CD4-positive, alpha-beta T cell treated with Interleukin-4 for 4 hours (primary cell): Measurements from ENCODE around the gene ACTN4.
"Not testable (repeated sequence)": the region's sequence is repeated elsewhere in the genome, so short reads cannot be mapped to it uniquely, and the experiment has no call there.

Experiments used
- DNase-seq: peaks from one replicate; pipeline ENCODE4 v3.0.0-alpha.2; 2020

Gene ACTN4

GRCh38 chr19:38741670-38742069 is 94.2 kb downstream of the ACTN4 start:
- no peak for DNase-seq

GRCh38 chr19:38742296-38742695 is 94.8 kb downstream of the ACTN4 start:
- DNase-seq, result no peak

DNA sequence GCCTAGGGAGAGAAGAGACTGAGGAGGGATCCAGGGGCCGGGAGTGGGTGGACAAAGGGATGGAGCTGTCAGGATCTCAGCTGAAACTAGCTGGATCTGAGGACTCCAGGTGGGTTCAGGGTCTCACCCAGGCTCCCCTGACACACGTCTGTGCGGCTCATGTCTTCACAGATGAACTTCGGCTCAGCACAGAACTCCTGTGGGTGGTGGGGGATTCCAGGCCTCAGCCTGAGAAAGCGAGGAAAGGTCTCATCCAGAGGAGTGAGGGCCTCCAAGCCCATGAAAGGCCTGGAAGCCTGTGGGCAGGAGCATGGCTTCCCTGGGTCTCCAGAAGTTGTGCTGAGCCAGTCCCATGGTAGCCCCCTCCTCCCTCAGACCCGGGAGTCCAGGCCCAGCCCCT is 95.5 kb downstream of the ACTN4 start:
- DNase-seq, result no peak

GRCh38 chr19:38743394-38744297 is 96.2 kb downstream of the ACTN4 start:
- DNase-seq, result no peak

DNA sequence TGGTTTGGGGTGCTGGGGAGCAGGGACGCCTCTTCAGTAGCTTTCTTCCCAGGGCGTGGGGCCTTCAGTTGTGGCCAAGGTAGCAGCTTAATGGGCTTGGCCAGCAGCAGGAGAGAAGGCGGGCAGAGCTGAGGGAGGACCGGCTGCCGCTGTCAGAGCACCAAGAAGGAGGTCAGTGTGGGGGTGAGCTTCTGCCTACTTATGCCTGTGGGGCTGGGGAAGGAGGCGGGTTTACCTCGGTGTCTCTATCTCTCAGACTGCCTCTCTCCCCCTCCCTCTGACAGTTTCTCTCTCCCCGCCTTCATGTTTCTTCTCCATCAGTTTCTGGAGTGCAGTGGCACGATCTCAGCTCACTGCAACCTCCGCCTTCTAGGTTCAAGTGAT is 96.8 kb downstream of the ACTN4 start, which contains the start of gene CAPN12:
Gene CAPN12 (minus strand): TSS at position 177 of the 384 bp plus-strand sequence. CDS start 309 bp downstream, outside the sequence.
- DNase-seq, result no peak

DNA sequence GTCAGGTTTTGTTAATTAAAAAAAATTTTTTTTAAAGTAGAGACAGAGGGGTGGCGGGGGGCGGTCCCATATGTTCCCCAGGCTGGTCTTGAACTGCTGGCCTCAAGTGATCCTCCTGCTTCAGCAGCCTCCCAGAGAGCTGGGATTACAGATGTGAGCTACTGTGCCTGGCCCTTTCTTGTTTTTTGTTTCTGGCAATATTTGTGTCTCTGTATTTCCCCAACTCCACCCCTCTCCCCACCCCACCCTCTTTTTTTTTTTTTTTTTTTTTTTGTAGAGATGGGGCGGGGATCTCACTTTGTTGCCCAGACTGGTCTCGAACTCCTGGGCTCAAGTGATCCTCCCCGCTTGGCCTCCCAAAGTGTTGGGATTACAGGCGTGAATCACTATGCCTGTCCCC is 97.4 kb downstream of the ACTN4 start:
- DNase-seq, result no peak

DNA sequence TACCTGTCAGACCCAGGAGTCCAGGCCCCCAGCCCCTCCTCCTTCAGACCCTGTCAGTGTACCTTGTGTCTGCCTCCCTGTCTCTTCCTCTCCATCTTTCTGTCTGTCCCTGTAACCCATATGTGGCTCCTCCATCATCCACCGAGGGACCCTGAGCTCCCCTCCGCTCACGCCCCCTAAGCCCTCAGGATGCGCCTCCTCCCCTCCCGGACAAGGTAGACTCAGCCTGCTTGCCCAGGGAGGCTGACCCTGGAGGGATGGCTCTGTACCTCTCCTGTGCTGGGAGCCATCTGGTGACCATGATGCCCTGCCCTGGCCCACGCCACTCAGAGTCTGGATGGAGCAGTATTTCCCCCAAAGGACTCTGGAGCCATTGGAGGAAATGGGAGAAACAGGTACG is 97.9 kb downstream of the ACTN4 start:
- DNase-seq, result no peak

DNA sequence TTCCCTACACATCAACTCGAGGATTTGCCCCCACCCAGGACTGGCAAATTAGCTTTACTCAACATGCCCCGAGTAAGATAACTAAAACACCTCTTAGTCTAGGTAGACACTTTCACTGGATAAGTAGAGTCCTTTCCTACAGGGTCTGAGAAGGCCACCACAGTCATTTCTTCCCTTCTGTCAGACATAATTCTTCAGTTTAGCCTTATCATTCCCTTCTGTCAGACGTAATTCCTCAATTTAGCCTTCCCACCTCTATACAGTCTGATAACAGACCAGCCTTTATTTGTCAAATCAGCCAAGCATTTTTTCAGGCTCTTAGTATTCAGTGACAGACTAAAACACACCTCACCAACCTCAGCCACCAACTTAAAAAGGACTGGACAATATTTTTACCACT is 106.3 kb downstream of the ACTN4 start:
- not testable (repeated sequence) for DNase-seq

GRCh38 chr19:38754196-38754595 is 106.7 kb downstream of the ACTN4 start:
- not testable (repeated sequence) for DNase-seq

DNA sequence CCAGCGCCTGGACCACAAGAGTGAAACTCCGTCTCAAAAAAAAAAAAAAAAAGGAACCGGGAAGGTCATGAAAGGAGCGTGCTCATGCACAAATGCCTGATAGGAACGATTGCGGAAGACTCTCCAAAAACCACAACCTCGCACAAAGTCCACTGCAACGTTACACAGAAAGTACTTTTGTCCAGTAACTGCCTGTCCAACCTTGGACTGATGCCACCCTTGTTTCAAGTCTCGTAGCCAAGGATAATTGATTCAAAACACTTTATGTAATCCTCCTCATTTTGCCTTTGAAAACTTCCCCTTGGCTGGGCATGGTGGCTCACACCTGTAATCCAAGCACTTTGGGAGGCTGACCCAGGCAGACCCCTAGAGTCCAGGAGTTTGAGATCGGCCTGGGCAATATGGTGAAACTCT is 112.1 kb downstream of the ACTN4 start:
- DNase-seq, result no peak

- DNase-seq, result peak; percentile 30
Measured at GRCh38 chr19:38760805-38761517, 113.5 kb downstream of the ACTN4 start.

- not testable (repeated sequence) for DNase-seq
Measured at GRCh38 chr19:38761884-38762389, 114.5 kb downstream of the ACTN4 start.

GRCh38 chr19:38763795-38764220 is 116.4 kb downstream of the ACTN4 start:
- no peak for DNase-seq

DNA sequence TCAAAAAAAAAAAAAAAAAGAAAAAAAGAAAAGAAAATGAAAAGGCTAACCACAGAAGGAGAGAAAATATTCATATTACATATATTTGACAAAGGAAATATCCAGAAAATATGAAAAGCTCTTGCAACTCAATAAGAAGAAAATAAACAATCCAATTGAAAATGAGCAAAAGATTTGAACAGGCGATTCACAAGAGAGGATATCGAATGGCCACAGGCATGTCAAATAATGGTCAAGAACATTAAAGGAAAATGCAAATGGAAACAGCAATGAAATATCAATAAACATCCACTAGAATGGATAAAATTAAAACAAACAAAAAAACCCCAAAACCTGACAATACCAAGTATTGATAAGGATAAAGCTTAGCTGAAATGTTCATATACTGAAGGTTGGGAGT is 117.8 kb downstream of the ACTN4 start:
- no peak for DNase-seq

DNA sequence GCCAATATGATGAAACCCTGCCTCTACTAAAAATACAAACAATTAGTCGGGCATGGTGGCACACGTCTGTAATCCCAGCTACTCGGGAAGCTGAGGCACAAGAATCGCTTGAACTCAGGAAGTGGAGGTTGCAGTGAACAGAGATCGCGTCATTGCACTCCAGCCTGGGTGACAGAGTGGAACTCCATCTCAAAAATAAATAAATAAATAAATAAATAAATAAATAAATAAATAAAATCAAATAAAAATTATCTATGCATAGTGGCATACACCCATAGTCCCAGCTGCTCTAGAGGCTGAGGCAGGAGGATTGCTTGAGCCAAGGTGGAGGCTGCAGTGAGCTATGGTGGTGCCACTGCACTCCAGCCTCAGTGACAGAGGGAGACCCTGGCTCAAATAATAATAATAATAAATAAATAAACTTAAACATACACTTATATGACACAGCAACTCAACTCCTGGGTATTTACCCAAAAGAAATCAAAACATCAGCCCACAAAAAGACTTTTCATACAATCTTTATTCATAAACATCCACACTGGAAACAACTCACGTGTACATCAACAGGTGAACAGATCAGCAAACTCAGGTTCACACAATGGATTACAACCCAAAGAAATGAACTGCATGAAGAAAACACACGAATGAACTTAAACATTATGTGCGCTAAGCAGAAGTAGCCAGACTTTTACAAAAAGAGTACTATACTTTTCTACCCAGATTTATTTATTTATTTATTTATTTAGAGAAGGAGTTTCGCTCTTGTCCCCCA is 119.0 kb downstream of the ACTN4 start:
- no peak for DNase-seq

DNA sequence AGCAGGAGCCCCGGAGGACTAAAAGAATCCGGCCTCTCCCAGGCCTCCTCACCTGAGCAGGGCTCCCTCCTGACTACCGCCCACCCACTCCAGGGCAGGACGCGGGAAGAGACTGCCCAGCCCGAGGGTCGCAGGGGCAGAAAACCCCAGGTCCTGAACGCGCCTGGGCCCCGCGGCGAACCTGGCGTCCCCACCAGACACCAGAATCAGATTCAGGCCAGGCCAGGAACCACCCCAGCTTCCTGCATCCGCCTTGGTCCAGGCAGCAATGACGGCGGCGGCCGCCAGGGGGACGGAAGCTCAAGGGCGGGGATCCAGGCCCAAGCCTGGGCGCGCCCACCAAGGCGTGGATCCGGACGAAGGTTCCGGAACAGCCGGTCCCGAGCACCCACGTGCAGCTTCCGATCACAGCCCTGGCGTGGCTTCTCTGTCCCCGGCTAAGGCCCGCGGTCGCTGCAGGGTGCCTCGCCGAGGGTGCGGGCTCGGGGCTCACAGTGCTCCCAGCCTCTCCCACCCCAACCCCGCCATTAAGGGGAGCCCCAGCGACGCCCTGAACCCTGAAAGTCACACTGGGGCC is 122.3 kb downstream of the ACTN4 start:
- DNase-seq, result peak; percentile 86

DNA sequence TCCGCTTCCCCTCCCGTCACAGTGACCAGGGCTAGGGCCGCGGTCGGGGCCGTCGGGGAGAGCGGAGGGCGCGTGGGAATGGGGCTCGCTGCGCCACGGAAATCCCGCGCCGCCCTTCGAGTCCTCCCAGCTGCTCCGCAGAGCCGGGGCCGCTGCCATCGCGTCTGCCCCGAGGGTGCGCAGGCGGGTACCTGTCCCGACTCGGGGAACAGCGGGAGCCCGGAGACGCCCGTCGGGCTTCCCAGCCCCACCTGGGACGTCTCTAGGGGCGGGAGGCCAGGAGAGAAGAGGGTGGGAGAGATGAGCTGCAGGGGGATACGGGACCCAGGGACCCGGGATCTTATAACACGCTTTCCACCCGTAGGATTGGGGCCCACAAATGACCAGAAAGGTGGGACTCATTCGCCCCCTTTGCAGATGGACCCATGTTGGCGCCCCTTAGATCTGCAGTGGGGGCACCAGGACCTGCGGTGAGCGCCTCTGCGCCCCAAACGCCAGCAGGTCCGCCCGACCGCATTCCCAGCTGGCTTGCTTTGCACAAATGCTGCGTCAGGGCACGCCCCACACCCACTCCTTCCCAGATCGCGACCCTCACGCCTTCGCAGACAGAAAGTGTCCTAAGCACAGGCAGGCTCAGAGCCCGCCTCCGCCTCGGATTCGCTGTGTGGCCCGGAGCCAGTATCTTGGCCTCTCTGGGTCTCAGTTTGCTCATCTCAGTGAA is 122.9 kb downstream of the ACTN4 start:
- DNase-seq, result not testable (repeated sequence)

- DNase-seq, result not testable (repeated sequence)
Measured at GRCh38 chr19:38770949-38771275, 123.5 kb downstream of the ACTN4 start.

DNA sequence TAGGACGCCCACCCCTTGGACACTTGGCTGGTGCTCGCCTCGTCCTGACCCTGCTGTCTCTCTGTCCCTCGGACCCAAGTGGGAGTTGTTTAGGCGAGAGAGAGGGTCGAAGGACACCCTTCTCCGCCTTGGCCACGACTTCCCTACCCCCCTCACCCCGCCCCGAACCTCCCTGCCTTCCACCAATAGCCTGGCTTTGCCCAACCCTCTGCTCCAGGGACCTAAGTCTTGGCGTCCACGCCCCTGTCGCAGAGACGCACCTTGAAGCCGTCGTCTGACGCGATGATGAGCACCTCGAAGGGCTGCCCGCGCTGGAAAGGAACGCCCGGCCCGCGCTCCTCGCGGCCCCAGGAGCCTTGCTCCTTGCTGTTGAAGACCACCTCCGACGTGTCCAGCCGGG is 124.1 kb downstream of the ACTN4 start:
- not testable (repeated sequence) for DNase-seq

DNA sequence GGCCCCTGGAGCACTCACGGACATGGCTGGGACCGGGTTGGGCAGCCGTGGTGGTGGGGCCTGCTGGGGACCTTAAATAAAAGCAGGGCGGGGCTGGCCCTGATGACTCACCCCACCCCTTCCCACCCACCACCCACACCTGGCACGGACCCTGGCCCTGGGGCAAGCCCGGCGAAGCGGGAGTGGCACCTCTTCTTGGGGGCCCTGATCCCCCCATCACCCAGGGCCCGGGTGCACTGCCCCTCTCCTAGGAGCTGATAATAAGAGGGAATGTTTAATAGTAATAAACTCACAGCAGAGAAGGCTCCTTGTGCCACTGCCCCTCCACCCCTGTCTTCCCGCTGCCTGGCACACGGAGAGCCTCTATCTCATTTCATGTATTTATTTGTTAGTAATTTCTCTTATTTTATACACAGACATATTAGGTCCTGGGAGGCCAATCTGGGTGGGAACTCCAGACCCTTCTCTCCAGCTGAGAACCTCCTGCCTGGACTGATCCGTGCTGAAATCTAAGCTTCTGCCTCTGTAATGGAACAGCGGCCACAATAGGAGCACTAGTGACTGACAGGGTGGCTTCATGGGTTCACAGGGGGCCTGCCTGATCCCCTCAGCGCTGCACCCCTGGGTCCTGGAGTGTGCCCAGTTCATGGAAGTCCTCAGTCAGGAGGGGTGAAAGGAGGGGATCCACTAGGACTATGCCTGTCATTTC is 126.2 kb downstream of the ACTN4 start, which contains the start of gene LGALS7:
Gene LGALS7 (minus strand): TSS at position 49 of the 709 bp plus-strand sequence. CDS start 25 bp downstream, at position 24.
- no peak for DNase-seq
